Measurements from ENCODE around the gene ERICH2. TPM values are rescaled to one million over a fixed set of nuclear protein-coding genes. Genes with fewer than 3 reads are reported as not detected.
A peak's percentile ranks its signal among the peaks of the same experiment; 100 is the strongest.

The ERICH2 gene
- total and polyA plus RNA-seq, 2 of the 13 experiments (the other 11 are each of a cell fraction or from before 2014, with no cell fraction given): not detected

GRCh38 chr2:170744248-170745002, 25.8 kb upstream of the ERICH2 start (continued):
- TF ChIP-seq SETDB1 (CRISPR knock-in tag; IDR thresholded peaks at IDR 0.05; ENCODE audit: borderline replicate concordance): no peak
- peak; percentile 61; the same call in 1 of the 2 replicates for TF ChIP-seq NFIC (IDR thresholded peaks at IDR 0.05; ENCODE audit: low read length)
- peak; percentile 89 for TF ChIP-seq KAT8 (CRISPR knock-in tag; IDR thresholded peaks at IDR 0.05)
- TF ChIP-seq RFX3 (CRISPR knock-in tag; IDR thresholded peaks at IDR 0.05): no peak
- TF ChIP-seq ZNF253 (CRISPR knock-in tag; IDR thresholded peaks at IDR 0.05; ENCODE audit: borderline replicate concordance): no peak
- TF ChIP-seq ZKSCAN5 (CRISPR knock-in tag; IDR thresholded peaks at IDR 0.05): no peak
- no peak for TF ChIP-seq E2F2 (CRISPR knock-in tag; IDR thresholded peaks at IDR 0.05; ENCODE audit: borderline replicate concordance)
- no peak for TF ChIP-seq CAMTA2 (CRISPR knock-in tag; IDR thresholded peaks at IDR 0.05; ENCODE audit: borderline replicate concordance)
- TF ChIP-seq MTA1 (CRISPR knock-in tag; IDR thresholded peaks at IDR 0.05; ENCODE audit: borderline replicate concordance): no peak
- no peak for TF ChIP-seq ZNF354B (CRISPR knock-in tag; IDR thresholded peaks at IDR 0.05)
- TF ChIP-seq AKNA (CRISPR knock-in tag; IDR thresholded peaks at IDR 0.05; ENCODE audit: borderline replicate concordance): no peak
- no peak for TF ChIP-seq ZNF598 (CRISPR knock-in tag; IDR thresholded peaks at IDR 0.05; ENCODE audit: borderline replicate concordance)
- TF ChIP-seq ELF4 (CRISPR knock-in tag; IDR thresholded peaks at IDR 0.05; ENCODE audit: borderline replicate concordance): no peak
- TF ChIP-seq ZNF274 (CRISPR knock-in tag; IDR thresholded peaks at IDR 0.05): no peak
- TF ChIP-seq ZNF251 (CRISPR knock-in tag; IDR thresholded peaks at IDR 0.05): no peak
- TF ChIP-seq PHF21A (CRISPR knock-in tag; IDR thresholded peaks at IDR 0.05): no peak
- TF ChIP-seq BORCS8-MEF2B (CRISPR knock-in tag; IDR thresholded peaks at IDR 0.05): no peak
- no peak for TF ChIP-seq ZNF326 (CRISPR knock-in tag; IDR thresholded peaks at IDR 0.05; ENCODE audit: borderline replicate concordance)
- no peak for TF ChIP-seq JDP2 (CRISPR knock-in tag; IDR thresholded peaks at IDR 0.05; ENCODE audit: borderline replicate concordance)
- no peak for TF ChIP-seq PRDM4 (CRISPR knock-in tag; IDR thresholded peaks at IDR 0.05; ENCODE audit: borderline replicate concordance)
- 0 out of 2 replicates have a peak, but pooled peaks have one; percentile 55 for TF ChIP-seq ZNF335 (CRISPR knock-in tag; IDR thresholded peaks at IDR 0.05)
- TF ChIP-seq SNAPC5 (CRISPR knock-in tag; IDR thresholded peaks at IDR 0.05; ENCODE audit: borderline replicate concordance): no peak
